NCI-H1105 (cell line): Measurements from ENCODE around the gene ATXN1.
"Not testable (repeated sequence)": the region's sequence is repeated elsewhere in the genome, so short reads cannot be mapped to it uniquely, and the experiment has no call there.

ENCODE experiments used
- DNase-seq: peaks from one replicate; lab custom pipeline; 2025; lab: John Stamatoyannopoulos, UW

ATXN1 gene

GRCh38 chr6:16274483-16274882, 486.8 kb downstream of the ATXN1 start:
- DNase-seq: no peak

GRCh38 chr6:16273256-16273655, 488.0 kb downstream of the ATXN1 start:
- DNase-seq: no peak

GRCh38 chr6:16272201-16272600, 489.1 kb downstream of the ATXN1 start:
- no peak for DNase-seq

DNA sequence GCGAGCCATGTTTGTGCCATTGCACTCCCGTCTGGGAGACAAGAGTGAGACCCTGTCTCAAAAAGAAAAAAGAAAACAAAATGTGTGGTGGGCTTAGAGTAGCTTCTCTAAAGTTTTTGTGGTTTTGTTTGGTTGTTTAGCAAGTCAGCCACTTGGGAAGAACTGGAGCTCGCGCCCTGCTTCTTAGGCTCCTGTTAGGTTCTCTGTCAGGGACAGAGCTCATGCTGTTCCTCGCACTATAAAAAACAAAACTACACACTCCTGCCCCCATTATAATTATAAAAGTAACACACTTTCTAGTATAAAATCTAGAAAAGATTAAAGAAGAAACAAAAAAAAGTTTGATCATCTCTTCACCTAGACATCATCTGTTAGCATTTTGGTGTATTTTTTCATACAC, 489.8 kb downstream of the ATXN1 start:
- DNase-seq: no peak

DNA sequence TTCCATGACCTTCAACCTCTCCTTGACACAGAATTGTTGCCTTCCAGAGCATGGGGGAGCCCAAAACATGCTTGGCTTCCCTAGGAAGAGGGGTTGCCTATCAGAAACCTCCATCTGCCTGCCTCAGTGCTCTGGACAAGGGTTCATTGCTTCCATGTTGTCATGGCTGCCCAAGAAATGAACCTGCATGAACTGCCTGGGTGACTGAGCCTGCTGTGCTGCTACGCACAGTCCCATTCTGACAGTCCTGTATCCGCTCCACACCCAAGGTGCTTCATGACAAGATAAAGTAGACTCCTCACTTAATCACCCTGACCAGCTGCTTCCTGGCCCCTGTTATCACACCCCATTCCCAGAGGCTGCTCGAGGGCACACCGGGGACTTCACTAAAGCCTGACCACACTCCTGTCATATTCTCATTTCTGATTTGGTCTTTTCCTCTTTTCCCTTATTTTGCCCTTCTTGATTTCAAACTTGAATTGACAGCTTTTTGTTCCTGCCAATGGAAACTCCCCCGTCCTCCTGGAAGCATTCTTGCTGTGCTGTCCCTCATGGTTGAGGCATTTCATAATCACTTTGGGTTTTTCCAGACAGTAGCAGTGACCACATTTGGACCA, 491.0 kb downstream of the ATXN1 start:
- no peak for DNase-seq

- not testable (repeated sequence) for DNase-seq
These were observed 491.7 kb downstream of the ATXN1 start for GRCh38 chr6:16269442-16270070.

- DNase-seq: no peak
These were observed 493.6 kb downstream of the ATXN1 start for GRCh38 chr6:16267428-16268263.

DNA sequence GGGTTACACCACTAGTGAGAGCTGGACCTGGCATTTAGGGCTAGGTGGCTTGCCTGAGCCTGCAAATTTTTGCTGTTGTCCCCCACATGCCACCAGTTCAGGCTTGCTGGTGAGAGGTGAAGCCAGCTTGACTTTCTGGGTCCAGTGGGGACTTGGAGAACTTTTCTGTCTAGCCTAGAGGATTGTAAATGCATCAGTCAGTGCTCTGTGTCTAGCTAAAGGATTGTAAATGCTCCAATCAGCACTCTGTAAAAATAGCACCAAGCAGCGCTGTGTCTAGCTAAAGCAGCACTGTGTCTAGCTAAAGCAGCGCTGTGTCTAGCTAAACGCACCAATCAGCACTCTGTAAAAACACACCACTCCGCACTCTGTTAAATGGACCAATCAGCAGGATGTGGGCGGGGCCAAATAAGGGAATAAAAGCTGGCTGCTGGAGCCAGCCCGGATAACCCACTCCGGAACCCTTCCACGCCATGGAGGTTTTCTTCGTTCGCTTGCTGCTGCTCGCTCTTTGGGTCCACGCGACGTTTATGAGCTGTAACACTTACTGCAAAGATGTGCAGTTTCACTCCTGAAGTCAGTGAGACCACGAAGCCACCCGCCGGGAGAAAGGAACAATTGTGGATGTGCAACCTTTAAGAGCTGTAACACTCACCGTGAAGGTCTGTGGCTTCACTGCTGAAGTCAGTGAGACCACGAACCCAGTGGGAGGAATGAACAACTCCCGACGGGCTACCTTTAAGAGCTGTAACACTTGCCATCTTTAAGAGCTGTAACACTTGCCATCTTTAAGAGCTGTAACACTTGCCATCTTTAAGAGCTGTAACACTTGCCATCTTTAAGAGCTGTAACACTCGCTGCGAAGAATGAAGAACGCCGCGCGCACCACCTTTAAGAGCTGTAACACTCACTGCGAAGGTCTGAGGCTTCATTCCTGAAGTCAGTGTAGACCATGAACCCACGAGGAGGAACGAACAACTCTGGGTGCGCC, 495.6 kb downstream of the ATXN1 start:
- DNase-seq: no peak

DNA sequence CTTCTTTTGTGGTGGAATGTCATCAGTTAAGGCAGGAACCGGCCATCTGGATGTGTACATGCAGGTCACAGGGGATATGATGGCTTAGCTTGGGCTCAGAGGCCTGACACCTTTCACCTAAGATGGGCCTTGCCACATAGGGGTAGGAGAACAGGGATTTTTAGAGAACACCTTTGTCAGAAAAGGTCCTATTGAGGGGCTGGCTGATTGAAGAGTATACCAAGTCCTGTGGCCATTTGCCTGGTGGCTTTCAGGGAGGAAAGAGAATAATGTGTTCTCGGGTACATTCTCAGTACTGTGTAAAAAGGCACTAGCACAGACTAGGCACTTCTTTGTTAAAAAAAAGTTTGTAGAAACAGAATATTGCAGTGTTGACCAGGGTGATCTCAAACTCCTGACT, 496.5 kb downstream of the ATXN1 start:
- DNase-seq: no peak

GRCh38 chr6:16263464-16264099, 497.7 kb downstream of the ATXN1 start:
- not testable (repeated sequence) for DNase-seq

- not testable (repeated sequence) for DNase-seq
These were observed 498.5 kb downstream of the ATXN1 start for GRCh38 chr6:16262773-16263172.

DNA sequence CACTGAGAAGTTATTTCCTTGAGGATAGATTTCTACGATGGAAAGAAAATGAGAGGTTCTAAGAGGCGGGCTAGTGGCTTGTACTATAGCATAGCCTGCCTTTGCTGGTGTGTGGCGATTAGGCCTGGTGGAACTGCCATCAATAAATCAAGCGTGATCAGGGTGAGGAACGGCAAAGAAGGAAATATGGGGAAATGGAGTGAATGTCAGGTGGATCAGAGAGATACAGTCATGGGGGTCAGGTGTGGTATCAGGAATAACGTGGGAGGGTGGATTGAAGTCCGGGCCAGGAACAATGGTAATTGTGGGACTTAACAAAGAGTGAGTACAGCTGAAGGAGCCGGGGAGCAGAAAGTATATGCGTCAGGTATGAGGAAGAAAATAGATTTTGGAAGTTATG, 500.7 kb downstream of the ATXN1 start:
- not testable (repeated sequence) for DNase-seq

DNA sequence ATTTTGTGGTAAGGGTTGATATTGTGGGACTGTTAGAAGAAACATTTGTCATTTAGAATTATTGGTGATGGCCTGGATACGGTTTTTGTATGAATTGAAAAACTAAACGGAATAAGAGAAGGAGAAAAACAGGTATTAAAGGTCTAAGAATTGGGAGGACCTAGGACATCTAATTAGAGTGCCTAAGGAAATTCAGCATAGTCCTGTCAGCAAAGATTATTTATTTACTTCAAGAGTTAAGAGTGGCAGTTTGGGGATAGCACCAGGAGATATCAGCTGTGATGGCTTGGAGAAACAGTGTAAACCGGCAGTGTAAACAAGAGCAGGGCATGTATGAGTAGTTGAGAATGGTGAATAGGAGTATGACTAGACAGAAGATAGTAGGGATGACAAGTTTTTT, 501.7 kb downstream of the ATXN1 start:
- DNase-seq: not testable (repeated sequence)

DNA sequence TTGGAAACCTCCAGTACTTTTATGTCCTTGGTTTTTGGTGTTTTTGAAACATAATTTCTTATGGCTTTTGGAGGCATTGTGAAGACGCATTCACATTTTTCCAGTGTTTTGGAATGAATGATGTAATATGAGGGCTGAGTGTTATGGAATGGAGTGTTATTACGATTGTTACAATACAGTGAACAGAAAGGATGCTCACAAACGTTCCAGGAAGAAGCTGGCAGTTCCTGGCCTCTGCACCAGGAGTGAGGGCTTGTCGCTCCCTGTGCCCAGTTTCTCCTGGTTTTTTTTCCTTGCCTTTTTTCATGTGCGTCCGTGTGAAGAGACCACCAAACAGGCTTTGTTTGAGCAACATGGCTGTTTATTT, 502.6 kb downstream of the ATXN1 start:
- DNase-seq: no peak

DNA sequence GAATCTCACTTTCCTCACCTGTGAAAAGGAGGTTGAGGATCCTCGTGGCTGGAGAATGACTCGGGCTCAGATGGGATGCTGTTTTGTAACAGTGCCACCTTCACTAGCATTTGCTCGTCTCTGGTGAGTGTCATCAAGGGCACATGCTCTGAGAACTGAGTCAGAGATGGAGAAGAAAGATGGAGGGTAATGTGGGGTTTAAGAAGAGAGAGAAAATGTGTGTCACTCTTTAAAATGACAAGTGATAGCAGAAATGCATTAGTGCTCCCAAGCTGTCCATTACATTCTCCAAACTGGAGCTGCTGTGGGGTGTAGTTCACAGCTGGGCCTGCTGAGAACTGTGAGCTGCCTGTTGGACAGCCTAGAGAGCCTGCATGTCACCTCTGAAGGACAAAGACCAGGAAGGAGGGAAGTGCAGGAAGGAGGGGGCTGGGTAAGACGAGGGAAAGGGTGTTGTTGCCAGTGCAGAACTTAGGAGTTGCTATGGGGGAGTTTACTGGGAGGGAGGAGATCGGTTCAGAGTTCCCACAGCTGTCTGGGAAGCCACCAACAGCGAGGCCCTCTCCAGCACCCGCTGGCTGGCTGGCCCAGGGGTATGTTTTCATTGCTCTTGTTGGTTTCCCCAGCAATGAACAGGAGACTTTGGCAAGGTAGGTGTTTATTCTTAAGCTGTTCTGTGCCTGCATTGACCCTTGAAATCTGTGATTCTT, 503.1 kb downstream of the ATXN1 start:
- no peak for DNase-seq

DNA sequence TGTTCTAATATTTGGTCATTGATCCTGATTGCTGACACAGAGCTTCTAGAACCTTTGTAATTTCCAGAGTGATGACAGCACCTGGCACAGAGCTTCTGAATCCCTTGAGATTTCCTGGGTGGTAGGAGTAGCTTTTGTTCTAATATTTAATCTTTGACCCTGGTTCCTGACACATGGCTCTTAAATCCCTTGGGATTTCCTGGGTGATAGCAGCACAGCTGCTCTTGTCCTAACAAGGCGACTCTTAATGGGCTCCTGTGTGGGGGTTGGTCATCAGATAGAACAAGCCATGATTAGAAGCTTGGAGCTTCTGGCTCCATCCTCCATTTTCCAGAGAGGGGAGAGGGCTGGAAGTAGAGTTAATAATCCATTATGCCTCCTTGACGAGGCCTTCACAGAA, 504.5 kb downstream of the ATXN1 start:
- no peak for DNase-seq

DNA sequence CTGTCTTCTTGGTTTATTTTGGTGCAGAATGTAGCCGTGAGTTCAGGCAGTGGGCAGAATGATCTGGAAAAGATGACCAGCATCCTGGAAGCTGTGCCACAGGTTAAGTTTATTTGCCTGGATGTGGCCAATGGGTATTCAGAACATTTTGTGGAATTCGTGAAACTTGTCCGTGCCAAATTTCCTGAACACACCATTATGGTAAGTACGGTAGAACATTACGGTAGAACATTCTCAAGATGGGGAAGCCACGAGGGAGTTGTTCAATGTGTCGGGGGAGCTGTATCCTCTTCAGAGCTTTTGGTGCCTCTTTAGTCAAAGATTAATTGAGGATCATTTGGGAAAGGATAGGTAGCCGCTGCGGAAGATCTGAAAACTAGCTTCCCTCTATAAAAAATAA, 506.7 kb downstream of the ATXN1 start:
- DNase-seq: no peak

- no peak for DNase-seq
These were observed 507.7 kb downstream of the ATXN1 start for GRCh38 chr6:16253399-16254144.

DNA sequence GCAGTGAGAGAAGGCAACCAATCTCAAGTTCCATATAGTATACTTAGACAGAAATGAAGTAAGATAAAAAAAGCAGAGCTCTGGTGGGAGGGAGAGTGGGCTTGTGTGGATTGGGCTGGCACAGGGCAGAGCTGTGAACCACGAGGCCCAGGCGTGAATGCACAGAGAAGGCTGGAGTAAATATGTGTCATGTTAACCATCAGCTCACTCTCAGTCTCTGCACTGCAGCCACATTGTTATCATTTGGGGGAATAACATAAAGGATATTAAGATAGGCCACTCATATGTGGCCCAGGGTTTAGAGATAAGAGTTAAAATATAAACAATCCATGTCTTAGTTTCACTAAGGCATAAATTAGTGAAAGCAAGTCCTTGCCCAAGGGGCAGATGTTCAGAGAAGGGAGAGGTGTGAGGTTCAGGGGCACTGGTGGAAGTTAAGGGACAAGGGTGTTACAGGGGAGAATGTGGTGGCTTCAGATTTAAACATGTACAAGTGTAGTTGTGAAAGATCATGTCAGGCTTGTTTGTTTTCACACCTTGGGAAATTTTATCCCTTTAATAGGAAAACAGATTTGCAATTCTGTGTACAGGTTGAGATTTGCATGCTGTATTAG, 508.5 kb downstream of the ATXN1 start:
- DNase-seq: no peak

DNA sequence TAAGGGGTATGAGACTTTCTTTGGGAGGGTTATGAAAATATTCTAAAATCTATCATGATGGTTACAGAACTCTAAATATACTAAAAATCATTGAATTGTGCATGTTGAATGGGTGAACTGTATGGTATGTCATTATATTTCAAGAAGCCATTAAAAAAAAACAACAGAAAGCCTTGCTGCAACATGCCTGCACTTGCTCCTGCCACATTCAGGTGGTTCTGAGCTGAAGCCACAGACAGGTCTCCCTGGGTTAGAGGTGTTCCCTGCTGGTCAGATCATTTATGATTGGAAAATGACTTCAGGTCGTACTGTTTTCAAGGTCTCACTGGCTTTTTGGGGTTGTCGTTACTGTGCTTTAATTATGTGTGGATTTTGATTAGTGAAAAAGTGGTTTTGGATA, 509.6 kb downstream of the ATXN1 start:
- DNase-seq: no peak
